Central memory CD4-positive, alpha-beta T cell (primary cell): ENCODE data around the gene BCAR3.

ENCODE experiments used
- DNase-seq: peaks from one replicate; pipeline ENCODE4 v3.0.0; 2022

BCAR3 gene

DNA sequence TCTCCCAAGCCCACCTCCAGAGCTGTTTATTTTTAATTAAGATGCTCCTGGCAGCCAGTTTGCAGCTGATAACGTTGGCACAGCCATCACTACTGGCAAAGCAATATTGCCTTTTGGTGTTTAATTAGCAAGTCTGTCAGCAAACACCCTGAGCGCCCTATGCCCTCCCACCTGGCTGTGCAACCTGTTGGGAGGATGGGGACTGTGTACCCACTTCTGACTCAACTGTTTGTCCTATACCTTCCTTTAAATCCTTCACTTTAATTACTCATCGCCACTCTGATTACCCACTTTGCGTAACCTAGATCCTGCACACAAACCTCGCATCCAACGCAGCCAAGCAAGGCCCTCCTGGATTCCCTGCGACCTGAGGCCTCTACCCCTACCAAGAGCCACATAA is 67.1 kb downstream of the BCAR3 start:
- no peak for DNase-seq

DNA sequence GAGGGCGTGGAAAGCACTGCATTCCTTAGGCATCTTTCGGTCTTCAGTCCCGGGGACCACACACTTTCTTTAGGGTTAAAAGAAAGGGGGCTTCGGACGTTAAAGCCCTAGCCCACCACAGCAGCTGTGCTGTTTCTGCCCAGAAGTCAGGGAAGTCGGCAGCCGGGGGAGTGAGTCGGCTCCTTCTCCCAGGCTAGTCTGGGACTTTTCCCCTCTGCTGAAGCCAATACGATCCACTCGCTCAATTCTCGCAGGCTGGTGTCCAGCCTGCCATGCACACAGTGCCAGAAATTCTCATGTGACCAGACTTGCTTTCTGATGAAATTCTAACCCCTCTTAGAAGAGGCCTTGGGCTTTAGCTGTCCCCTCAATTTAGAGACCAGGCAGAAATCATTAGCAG is 67.7 kb downstream of the BCAR3 start:
- no peak for DNase-seq

GRCh38 chr1:93612510-93612909 is 69.1 kb downstream of the BCAR3 start:
- DNase-seq = no peak

GRCh38 chr1:93611668-93612067 is 70.0 kb downstream of the BCAR3 start:
- no peak for DNase-seq

- no peak for DNase-seq
These were observed 72.1 kb downstream of the BCAR3 start for GRCh38 chr1:93609536-93609935.

- DNase-seq = no peak
These were observed 73.2 kb downstream of the BCAR3 start for GRCh38 chr1:93608187-93609109.

DNA sequence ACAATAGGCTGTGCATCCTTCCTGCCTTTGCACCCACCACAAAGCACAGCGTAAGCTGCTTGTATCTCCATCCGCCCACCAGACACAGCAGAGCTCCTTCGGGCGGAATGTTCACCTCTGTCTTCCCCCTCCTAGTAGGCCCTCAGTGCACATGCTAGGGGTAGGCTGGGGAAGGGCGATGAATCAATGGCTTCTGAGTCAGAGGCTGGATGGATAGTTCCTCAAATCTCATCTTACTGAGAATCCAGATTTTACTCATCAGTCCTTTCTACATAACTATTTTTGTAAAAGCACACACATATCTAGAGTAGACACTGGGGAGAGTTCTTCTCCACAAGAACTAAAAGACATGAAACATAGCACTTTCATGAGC is 73.8 kb downstream of the BCAR3 start:
- DNase-seq = no peak

- no peak for DNase-seq
These were observed 75.7 kb downstream of the BCAR3 start for GRCh38 chr1:93605812-93606512.

DNA sequence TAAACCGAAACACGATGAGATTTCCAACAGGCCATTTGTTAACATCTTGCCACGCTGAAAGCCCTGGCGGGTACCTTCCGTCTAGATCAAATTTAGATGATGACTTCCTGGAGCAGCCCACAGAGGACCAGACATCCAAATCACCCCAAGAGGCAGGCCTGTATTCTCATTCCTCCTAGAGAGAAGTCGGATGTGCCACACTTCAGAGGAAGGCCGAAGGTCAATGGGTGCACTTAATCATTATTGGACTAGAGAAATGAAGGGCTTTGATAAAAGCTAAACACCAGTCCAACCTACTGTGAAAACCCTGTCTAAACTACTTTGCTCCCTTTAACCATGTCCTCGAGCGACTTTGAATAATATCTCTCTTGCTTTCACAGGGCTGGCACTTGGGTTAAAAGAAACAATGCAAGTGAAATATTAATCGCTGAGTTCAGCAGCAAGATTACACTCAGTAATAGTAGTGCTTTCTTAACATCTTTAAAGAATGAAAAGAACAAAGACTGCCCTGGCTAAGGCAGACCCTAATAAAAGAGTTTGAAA is 76.5 kb downstream of the BCAR3 start:
- DNase-seq = no peak

DNA sequence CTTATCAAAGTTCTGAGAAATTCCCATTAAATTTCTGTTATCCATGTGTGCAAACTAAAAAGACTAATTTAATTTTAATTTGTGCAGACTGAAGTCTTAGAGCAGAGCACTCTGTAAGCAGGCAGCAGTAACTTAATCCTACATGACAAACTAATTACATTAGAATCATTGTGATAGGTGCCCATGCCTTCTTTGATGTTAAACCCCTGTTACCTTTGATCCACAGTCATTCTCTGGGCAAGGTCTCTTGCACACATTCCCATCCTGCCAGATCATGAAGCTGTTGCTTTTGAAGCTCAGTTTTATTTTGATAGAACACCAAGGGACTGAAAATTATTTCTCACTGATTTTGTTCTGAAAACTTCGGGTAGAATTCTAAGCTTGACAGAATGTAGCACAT is 77.2 kb downstream of the BCAR3 start:
- no peak for DNase-seq

GRCh38 chr1:93603601-93604000 is 78.0 kb downstream of the BCAR3 start:
- no peak for DNase-seq

GRCh38 chr1:93603106-93603505 is 78.5 kb downstream of the BCAR3 start:
- no peak for DNase-seq

GRCh38 chr1:93602101-93602500 is 79.5 kb downstream of the BCAR3 start:
- DNase-seq = no peak

DNA sequence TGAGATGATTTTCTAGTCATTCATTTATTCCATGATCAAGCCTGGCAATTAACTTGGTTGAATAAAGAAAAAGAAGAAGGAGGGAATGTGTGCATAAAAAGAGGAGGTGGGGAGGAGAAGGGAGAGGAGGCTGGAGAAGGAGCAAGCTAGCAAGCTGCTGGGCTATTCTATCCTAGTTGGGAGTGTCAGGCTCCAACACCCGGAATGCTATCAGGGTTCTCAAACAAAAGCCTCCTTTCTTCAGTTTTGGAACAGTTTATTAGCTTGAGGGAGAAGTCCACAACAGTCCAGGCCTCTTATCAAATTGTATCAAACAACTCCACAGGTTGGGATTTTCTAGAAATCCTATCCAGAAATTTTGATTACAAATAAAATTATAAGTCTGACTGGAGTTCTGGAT is 80.0 kb downstream of the BCAR3 start:
- DNase-seq = no peak

GRCh38 chr1:93600663-93601062 is 81.0 kb downstream of the BCAR3 start:
- no peak for DNase-seq

DNA sequence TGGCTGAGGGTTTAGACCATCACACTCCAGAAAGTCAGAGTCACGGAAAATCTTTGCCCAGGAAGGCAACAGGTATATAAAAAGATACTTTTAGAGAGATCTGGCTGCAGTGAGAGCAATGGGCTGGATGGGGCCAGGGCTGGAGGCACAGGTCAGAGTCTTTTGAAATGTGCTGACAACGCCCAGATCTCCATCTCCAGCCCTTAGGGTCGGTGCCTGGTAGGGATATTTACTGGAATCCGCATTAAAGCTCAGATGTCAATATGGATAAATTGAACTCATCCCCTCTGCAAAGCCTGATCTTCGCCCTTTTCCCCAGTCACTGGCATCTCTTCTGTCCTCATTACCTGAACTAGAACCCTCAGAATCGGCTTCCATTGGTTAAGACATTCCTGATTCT is 82.2 kb downstream of the BCAR3 start:
- DNase-seq = no peak

GRCh38 chr1:93598861-93599439 is 82.7 kb downstream of the BCAR3 start:
- no peak for DNase-seq

- no peak for DNase-seq
These were observed 83.2 kb downstream of the BCAR3 start for GRCh38 chr1:93598396-93598795.

DNA sequence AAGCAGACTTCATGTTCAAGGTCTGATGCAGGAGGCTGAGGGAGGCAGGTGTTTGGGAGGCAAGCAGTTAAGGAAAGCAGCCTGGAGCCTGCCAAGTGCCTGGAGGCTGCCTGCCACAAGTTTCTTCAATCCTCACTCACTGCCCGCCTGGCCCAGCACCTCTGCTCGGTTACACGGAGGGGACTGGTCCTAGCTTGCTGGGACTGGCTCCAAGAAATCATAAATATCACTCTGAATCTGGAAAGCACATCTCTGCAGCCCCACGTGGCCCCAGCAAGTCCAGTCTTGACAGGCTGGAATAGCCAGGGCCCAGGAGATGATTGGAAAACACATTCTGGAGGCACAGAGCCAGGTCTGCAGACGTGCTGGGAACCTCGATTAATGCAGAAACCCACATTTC is 83.9 kb downstream of the BCAR3 start:
- DNase-seq = no peak

- DNase-seq = no peak
These were observed 85.1 kb downstream of the BCAR3 start for GRCh38 chr1:93596329-93597089.

GRCh38 chr1:93595743-93596142 is 85.9 kb downstream of the BCAR3 start:
- DNase-seq = no peak

DNA sequence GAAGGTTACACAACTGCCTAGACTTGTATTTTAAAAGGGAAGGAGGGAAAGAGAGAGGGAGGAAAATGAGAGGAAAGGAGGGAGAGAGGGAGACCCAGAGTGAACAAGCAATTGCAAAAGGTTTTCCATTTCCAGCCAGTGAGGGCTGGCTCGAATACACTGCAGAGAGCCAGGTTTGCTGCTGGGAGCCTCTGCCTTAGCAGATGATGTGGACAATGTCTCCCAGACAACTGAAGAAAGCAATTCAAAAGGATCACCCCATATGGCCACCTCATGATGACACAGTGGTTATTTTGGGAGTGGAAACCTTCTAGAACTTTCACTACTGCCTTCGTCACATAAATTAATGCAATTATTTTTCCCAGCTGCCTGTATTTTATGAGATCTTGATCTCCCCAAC is 86.4 kb downstream of the BCAR3 start:
- DNase-seq = no peak

- no peak for DNase-seq
These were observed 87.1 kb downstream of the BCAR3 start for GRCh38 chr1:93594603-93594880.
